ENCODE data around the gene ADARB2. TPM values are rescaled to one million over a fixed set of nuclear protein-coding genes. Genes with fewer than 3 reads are reported as not detected.
A peak's percentile ranks its signal among the peaks of the same experiment; 100 is the strongest.

The ADARB2 gene
- total and polyA plus RNA-seq, 4 donors = 0.22 to 1.3 (median 0.55) TPM

GRCh38 chr10:1643161-1643907 is 94.0 kb downstream of the ADARB2 start:
- TF ChIP-seq CTCF (IDR thresholded peaks at IDR 0.05; ENCODE audit: control extremely low read depth, extremely low read depth) = no peak
- WGBS, 2 donors = 47 to 52% methylated on average over 11 of the region's 11 CpGs
- H3K9me3 ChIP-seq (ENCODE audit: control insufficient read depth in 4 of 4, insufficient read depth in 3 of 4, low read length in 3 of 4) = peaks cover 0 to 10% (median 0%) of the 10 kb centered on the region in 4 donors
- no peaks in the 10 kb centered on the region for H3K36me3 ChIP-seq (ENCODE audit: control insufficient read depth in 4 of 4, insufficient read depth in 4 of 4, low read length in 4 of 4)
- no peak overlapping the region for H3K9ac ChIP-seq (ENCODE audit: insufficient read depth in 1 of 2, low read length in 2 of 2)
- no peak overlapping the region for H3K4me3 ChIP-seq
- ATAC-seq (ENCODE audit: insufficient read depth, low FRiP score) (no peak), DNase-seq (peak; percentile 73 to 87 (median 75))
- H3K27me3 ChIP-seq (ENCODE audit: control insufficient read depth in 3 of 3, insufficient read depth in 3 of 3, low read length in 2 of 3) = peaks cover 0 to 14% (median 4%) of the 10 kb centered on the region in 3 donors
- H3K4me1 ChIP-seq (ENCODE audit: control insufficient read depth in 5 of 5, insufficient read depth in 5 of 5, low read length in 5 of 5) = no peaks in the 10 kb centered on the region
- no peak overlapping the region for H3K27ac ChIP-seq (ENCODE audit: low read depth in 1 of 2, low read length in 1 of 2)

DNA sequence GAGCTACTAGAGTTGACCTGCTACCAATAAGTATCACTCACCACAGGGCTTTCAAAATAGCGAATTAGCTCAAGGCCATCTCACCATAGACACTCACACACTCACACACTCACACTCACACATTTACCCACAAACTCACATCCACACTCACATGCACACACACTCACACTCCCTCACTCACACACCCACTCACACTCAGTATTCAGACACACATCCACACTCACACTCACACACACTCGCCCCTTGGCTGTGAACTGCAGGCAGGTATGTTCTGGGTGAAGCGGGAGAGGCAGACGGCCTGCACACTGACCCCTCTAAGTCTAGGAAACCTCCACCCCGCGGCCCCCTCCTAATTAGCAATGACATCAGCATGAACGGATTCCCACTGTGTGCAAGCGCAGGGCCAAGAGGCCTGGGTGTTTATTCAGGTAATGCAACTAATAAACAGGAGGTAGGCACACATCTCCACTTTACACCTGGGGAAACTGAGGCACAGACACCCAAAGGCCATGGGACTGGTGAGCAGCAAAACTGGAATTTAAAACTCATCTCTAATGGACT is 94.6 kb downstream of the ADARB2 start:
- 85 to 86% methylated on average over 8 of the region's 8 CpGs for WGBS, 2 donors
- ATAC-seq (ENCODE audit: insufficient read depth, low FRiP score) = no peak
- no peak for TF ChIP-seq CTCF (IDR thresholded peaks at IDR 0.05; ENCODE audit: control extremely low read depth, extremely low read depth)
- no peak overlapping the region for H3K9ac ChIP-seq (ENCODE audit: insufficient read depth in 1 of 2, low read length in 2 of 2)
- H3K9me3 ChIP-seq (ENCODE audit: control insufficient read depth in 4 of 4, insufficient read depth in 3 of 4, low read length in 3 of 4) = peaks cover 0 to 10% (median 0%) of the 10 kb centered on the region in 4 donors
- no peaks in the 10 kb centered on the region for H3K36me3 ChIP-seq (ENCODE audit: control insufficient read depth in 4 of 4, insufficient read depth in 4 of 4, low read length in 4 of 4)
- H3K27ac ChIP-seq (ENCODE audit: low read depth in 1 of 2, low read length in 1 of 2) = no peak overlapping the region
- peaks cover 0 to 14% (median 4%) of the 10 kb centered on the region in 3 donors for H3K27me3 ChIP-seq (ENCODE audit: control insufficient read depth in 3 of 3, insufficient read depth in 3 of 3, low read length in 2 of 3)
- no peak for DNase-seq
- H3K4me1 ChIP-seq (ENCODE audit: control insufficient read depth in 5 of 5, insufficient read depth in 5 of 5, low read length in 5 of 5) = no peaks in the 10 kb centered on the region
- no peak overlapping the region for H3K4me3 ChIP-seq

- Histone ChIP-seq H3K27me3 (ENCODE audit: control insufficient read depth in 3 of 3, insufficient read depth in 3 of 3, low read length in 2 of 3) (peaks cover 2 to 8% (median 4%) of the 10 kb centered on the region in 3 donors), H3K36me3 (ENCODE audit: control insufficient read depth in 4 of 4, insufficient read depth in 4 of 4, low read length in 4 of 4) (no peaks in the 10 kb centered on the region), H3K9ac (ENCODE audit: insufficient read depth in 1 of 2, low read length in 2 of 2) (no peak overlapping the region), H3K4me1 (ENCODE audit: control insufficient read depth in 5 of 5, insufficient read depth in 5 of 5, low read length in 5 of 5) (no peaks in the 10 kb centered on the region), H3K27ac (ENCODE audit: low read depth in 1 of 2, low read length in 1 of 2) (no peak overlapping the region), H3K4me3 (no peak overlapping the region), H3K9me3 (ENCODE audit: control insufficient read depth in 4 of 4, insufficient read depth in 3 of 4, low read length in 3 of 4) (peaks cover 0 to 8% (median 0%) of the 10 kb centered on the region in 4 donors)
- TF ChIP-seq CTCF (IDR thresholded peaks at IDR 0.05; ENCODE audit: control extremely low read depth, extremely low read depth) = no peak
- 70 to 71% methylated on average over 7 of the region's 7 CpGs for WGBS, 2 donors
- DNase-seq (no peak), ATAC-seq (ENCODE audit: insufficient read depth, low FRiP score) (no peak)
Observed at GRCh38 chr10:1641402-1641801, 95.9 kb downstream of the ADARB2 start.
